ENCODE results near the gene TFCP2L1.

Gene TFCP2L1

DNA sequence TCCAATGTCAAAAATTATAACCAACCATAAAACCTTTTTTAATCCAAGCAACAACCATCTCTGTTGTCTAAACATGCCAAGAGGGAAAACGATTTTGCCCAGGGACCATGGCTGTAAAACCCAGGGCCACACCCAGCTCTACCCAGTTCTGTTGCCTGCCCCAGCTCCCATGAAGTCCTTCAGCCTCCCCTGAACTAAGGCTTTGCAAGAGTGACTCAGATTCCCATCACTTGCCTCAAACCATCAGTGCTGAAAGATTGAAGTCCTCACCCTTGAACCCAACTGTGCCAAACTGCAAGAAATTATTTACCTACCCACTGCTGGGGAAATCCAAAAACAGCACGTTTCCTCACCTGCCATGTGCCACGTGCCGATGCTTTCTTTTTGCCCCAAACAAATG, 102.5 kb downstream of the TFCP2L1 start:
- TF ChIP-seq, protein P1, sequence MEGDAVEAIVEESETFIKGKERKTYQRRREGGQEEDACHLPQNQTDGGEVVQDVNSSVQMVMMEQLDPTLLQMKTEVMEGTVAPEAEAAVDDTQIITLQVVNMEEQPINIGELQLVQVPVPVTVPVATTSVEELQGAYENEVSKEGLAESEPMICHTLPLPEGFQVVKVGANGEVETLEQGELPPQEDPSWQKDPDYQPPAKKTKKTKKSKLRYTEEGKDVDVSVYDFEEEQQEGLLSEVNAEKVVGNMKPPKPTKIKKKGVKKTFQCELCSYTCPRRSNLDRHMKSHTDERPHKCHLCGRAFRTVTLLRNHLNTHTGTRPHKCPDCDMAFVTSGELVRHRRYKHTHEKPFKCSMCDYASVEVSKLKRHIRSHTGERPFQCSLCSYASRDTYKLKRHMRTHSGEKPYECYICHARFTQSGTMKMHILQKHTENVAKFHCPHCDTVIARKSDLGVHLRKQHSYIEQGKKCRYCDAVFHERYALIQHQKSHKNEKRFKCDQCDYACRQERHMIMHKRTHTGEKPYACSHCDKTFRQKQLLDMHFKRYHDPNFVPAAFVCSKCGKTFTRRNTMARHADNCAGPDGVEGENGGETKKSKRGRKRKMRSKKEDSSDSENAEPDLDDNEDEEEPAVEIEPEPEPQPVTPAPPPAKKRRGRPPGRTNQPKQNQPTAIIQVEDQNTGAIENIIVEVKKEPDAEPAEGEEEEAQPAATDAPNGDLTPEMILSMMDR (IDR thresholded peaks at IDR 0.05; ENCODE audit: low read depth, low read length): no peak
- H3K4me3 ChIP-seq (replicated peaks in 1 of 2; ENCODE audit: low read depth in 2 of 2, low read length in 2 of 2): no peak overlapping the region
- DNase-seq (ENCODE audit: low read depth in 2 of 2): no peak

DNA sequence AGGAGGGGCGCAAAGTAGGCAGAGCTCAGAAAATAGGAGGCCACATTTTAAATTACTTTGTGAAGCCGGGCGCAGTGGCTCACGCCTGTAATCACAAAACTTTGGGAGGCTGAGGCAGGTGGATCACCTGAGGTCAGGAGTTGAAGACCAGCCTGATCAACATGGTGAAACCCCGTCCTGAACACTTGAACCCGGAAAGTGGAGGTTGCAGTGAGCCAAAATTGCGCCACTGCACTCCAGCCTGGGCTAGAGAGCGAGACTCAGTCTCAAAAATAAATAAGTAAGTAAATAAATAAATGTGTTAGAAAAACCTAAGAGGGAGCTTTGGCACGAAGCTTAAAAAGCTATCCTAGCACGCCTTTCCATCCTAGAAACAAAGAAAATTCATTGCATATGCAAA, 105.5 kb downstream of the TFCP2L1 start:
- no peak overlapping the region for H3K4me3 ChIP-seq (replicated peaks in 1 of 2; ENCODE audit: low read depth in 2 of 2, low read length in 2 of 2)
- DNase-seq (ENCODE audit: low read depth in 2 of 2): no peak
- TF ChIP-seq, protein P1 (IDR thresholded peaks at IDR 0.05; ENCODE audit: low read depth, low read length): no peak

DNA sequence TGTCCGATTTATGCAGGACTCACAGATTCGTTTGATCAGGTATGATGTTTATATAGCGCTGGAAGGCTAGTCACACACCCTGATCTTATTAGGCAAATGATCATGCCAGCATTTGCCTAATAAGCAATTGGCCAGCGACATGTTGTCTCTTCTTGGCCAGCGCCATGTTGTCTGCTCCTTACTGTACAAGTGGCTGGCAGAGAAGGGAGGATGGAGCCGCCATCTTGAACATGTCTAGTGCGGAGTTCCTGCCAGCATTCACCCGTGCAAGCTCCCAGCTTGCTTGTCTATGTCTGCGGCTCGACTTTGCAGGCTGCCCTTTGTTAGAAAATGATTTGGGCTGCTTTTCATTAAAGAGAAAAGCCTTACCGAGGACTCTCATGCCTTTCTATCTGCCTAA, 106.3 kb downstream of the TFCP2L1 start:
- DNase-seq (ENCODE audit: low read depth in 2 of 2): no peak
- TF ChIP-seq, protein P1 (IDR thresholded peaks at IDR 0.05; ENCODE audit: low read depth, low read length): no peak
- H3K4me3 ChIP-seq (replicated peaks in 1 of 2; ENCODE audit: low read depth in 2 of 2, low read length in 2 of 2): no peak overlapping the region

DNA sequence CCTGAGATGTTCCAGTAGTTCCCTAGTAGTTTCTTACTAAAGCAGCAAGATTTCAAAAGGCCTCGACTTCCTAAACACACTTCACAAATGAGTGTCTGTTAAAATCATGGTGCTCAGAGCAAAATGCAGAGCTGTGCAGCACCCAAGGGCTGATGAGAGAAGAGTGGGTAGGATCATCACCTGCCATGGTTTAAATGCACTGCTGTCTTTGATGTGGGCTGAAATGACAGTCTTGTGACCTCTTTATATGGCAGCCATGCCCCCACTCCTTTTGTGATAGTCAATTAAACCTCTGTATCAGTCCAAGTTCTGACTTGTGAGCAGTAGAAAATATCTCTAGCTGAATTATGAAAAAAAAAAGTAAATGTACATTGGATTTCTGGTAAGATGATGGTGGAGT, 107.1 kb downstream of the TFCP2L1 start:
- TF ChIP-seq, protein P1 (IDR thresholded peaks at IDR 0.05; ENCODE audit: low read depth, low read length): no peak
- DNase-seq (ENCODE audit: low read depth in 2 of 2): no peak
- no peak overlapping the region for H3K4me3 ChIP-seq (replicated peaks in 1 of 2; ENCODE audit: low read depth in 2 of 2, low read length in 2 of 2)

DNA sequence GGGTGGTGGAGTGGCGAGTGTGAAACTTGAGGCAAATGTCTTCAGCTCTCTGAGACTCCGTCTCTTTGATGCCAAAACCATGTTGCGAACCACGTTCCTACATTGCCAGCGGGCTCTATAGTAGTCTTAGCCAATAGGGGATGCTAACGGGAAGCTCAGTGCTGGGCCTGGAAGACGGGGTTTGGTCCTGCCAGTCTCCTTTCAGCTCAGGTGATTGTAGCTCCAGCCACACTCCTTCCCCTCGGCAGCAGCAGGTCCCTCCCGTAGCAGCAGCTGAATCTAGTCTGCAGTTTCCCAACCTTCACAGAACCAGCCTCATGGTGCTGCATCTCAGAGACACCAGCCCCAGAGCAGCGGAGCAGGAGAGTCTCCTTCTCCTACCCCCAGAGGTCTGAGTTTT, 109.7 kb downstream of the TFCP2L1 start:
- TF ChIP-seq, protein P1 (IDR thresholded peaks at IDR 0.05; ENCODE audit: low read depth, low read length): no peak
- DNase-seq (ENCODE audit: low read depth in 2 of 2): no peak
- no peak overlapping the region for H3K4me3 ChIP-seq (replicated peaks in 1 of 2; ENCODE audit: low read depth in 2 of 2, low read length in 2 of 2)

DNA sequence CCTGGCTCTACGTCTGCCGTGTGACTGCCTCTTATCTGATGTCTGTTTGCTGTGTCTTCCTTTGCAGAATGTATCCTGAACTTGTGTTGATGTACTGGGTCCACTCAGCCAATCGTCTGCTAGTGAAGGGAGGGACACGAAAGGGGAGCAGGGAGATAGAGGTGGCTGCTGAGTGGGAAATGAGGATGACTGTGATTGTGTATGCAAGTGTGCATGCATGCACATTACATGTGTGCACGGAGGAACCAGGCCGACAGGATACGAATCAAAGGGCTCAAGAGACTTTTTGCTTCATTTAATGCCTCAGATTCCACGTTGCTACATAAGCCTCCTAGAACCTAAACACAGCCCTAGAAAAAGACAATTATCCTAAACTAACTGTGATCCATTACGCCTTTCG, 111.2 kb downstream of the TFCP2L1 start:
- TF ChIP-seq, protein P1 (IDR thresholded peaks at IDR 0.05; ENCODE audit: low read depth, low read length): no peak
- H3K4me3 ChIP-seq (replicated peaks in 1 of 2; ENCODE audit: low read depth in 2 of 2, low read length in 2 of 2): no peak overlapping the region
- no peak for DNase-seq (ENCODE audit: low read depth in 2 of 2)

DNA sequence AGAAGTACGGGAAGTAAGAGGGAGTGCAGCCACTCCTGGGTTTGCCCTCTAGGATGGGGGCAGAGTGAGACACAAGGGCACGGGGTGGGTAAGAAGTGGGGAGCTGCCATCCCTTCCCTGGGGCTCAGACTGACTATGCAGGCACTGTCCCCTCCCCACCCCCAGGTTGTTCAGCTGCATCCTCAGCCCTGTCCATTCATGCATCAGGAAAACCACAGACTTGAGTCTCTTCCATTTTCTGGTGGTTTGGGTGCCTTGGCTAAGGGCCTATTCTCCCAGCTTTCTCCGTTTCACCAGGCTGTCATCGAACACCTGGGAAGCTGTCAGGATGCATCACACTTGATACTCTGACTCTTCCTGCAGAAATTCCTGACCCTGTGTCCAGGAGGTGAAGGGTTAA, 111.9 kb downstream of the TFCP2L1 start:
- no peak for DNase-seq (ENCODE audit: low read depth in 2 of 2)
- TF ChIP-seq, protein P1 (IDR thresholded peaks at IDR 0.05; ENCODE audit: low read depth, low read length): no peak
- H3K4me3 ChIP-seq (replicated peaks in 1 of 2; ENCODE audit: low read depth in 2 of 2, low read length in 2 of 2): no peak overlapping the region
